Progenitor cell of endocrine pancreas (in vitro differentiated cells): ENCODE measurements around the gene JPH3. TPM values are rescaled to one million over a fixed set of nuclear protein-coding genes. Genes with fewer than 3 reads are reported as not detected.

Experiments
- DNase-seq: peaks from one replicate; pipeline ENCODE4 v3.0.0; 2021; ENCODE audit warnings: low spot score; ENCODE audit not compliant: unreplicated experiment
- H3K27ac Mint-ChIP-seq: 2 replicates; pipeline ENCODE4 v1.8.0; 2021; ENCODE audit warnings: mild to moderate bottlenecking, moderate library complexity, mixed read lengths
- H3K27me3 Mint-ChIP-seq: 2 replicates; pipeline ENCODE4 v1.8.0; 2021; ENCODE audit warnings: mixed read lengths
- H3K36me3 Mint-ChIP-seq: 2 replicates; pipeline ENCODE4 v1.8.0; 2022; ENCODE audit warnings: mixed read lengths; ENCODE audit not compliant: insufficient read depth
- H3K4me1 Mint-ChIP-seq: 2 replicates; pipeline ENCODE4 v1.8.0; 2021; ENCODE audit warnings: low read depth, mixed read lengths
- H3K4me3 Mint-ChIP-seq: 2 replicates; pipeline ENCODE4 v1.8.0; 2021; ENCODE audit warnings: low read depth, mild to moderate bottlenecking, moderate library complexity, mixed read lengths
- H3K9me3 Mint-ChIP-seq: 2 replicates; pipeline ENCODE4 v1.8.0; 2021; ENCODE audit warnings: low read depth, mixed read lengths
- total RNA-seq: library from RNA; stranded (reverse); gene quantifications from 2 replicates; pipeline ENCODE4 v1.2.1, GENCODE V29; 2021
- TF ChIP-seq, protein P1 (sequence below): fragments of 200-600 bp; sonication (generic); IDR thresholded peaks from one replicate; pipeline ENCODE4 v1.5.0; 2021; ENCODE audit warnings: antibody characterized with exemption, mild to moderate bottlenecking; ENCODE audit not compliant: unreplicated experiment

The JPH3 gene
- total RNA-seq, 1 donor from 2014 or later: 26.4 TPM

DNA sequence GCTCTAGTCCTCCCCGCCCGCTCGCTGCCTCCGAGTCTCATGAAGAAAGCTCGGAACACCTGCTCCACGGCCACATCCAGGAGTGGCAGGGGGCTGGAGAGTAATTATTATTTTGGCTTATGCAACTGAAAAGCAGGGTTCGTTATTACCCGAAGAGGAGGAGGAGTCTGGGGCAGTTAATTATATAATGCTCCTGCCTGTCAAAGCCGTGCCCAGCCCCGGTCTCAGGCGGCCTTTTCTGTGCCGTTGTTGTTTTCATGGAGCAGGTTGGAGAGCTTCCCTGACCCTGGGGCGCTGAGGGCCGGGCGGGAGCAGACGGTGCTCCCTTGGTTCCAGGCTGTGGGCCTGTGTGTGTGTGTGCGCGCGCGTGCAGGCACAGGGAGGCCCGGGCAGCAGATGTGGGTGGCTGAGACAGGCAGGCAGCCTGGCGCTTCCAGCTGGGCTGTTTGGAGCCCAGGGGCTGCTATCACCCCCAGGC, 2.4 kb downstream of the JPH3 start:
- Mint-ChIP-seq H3K9me3 (no peaks in the 10 kb centered on the region), H3K36me3 (peaks cover 6% of the 10 kb centered on the region), H3K4me1 (peaks cover 11% of the 10 kb centered on the region), H3K27ac (no peak overlapping the region), H3K4me3 (peak overlapping the region; percentile 92), H3K27me3 (peaks cover 31% of the 10 kb centered on the region)
- no peak for DNase-seq
- TF ChIP-seq, protein P1, sequence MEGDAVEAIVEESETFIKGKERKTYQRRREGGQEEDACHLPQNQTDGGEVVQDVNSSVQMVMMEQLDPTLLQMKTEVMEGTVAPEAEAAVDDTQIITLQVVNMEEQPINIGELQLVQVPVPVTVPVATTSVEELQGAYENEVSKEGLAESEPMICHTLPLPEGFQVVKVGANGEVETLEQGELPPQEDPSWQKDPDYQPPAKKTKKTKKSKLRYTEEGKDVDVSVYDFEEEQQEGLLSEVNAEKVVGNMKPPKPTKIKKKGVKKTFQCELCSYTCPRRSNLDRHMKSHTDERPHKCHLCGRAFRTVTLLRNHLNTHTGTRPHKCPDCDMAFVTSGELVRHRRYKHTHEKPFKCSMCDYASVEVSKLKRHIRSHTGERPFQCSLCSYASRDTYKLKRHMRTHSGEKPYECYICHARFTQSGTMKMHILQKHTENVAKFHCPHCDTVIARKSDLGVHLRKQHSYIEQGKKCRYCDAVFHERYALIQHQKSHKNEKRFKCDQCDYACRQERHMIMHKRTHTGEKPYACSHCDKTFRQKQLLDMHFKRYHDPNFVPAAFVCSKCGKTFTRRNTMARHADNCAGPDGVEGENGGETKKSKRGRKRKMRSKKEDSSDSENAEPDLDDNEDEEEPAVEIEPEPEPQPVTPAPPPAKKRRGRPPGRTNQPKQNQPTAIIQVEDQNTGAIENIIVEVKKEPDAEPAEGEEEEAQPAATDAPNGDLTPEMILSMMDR: no peak

DNA sequence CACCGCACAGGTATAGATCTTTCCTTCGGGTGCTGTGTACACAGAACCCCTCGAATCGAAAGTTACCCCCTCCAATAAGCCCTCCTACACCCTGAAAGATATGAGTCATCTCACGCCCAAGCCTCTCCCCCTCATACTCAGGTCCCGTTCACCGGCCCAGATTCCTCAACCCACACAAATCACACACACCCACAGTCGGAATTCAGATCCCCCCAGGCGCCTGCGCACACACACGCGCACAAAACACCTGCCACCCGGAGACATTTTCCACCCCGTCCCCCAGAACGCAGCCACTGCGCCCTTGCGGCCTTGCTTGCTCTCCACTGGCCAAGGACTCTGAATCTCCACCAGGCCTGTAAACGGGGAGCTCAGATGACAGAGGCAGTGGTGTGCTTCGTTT, 4.9 kb downstream of the JPH3 start:
- no peak overlapping the region for H3K27ac Mint-ChIP-seq
- H3K36me3 Mint-ChIP-seq: peaks cover 6% of the 10 kb centered on the region
- DNase-seq: no peak
- TF ChIP-seq, protein P1: no peak
- H3K27me3 Mint-ChIP-seq: peaks cover 19% of the 10 kb centered on the region
- no peaks in the 10 kb centered on the region for H3K9me3 Mint-ChIP-seq
- peak overlapping the region; percentile 24 for H3K4me3 Mint-ChIP-seq
- peaks cover 11% of the 10 kb centered on the region for H3K4me1 Mint-ChIP-seq

- TF ChIP-seq, protein P1: no peak
- no peak overlapping the region for H3K4me3 Mint-ChIP-seq
- H3K27me3 Mint-ChIP-seq: peaks cover 19% of the 10 kb centered on the region
- H3K27ac Mint-ChIP-seq: no peak overlapping the region
- H3K36me3 Mint-ChIP-seq: peaks cover 6% of the 10 kb centered on the region
- H3K4me1 Mint-ChIP-seq: peaks cover 11% of the 10 kb centered on the region
- no peaks in the 10 kb centered on the region for H3K9me3 Mint-ChIP-seq
- no peak for DNase-seq
Observed at GRCh38 chr16:87607871-87608270, 5.6 kb downstream of the JPH3 start.

DNA sequence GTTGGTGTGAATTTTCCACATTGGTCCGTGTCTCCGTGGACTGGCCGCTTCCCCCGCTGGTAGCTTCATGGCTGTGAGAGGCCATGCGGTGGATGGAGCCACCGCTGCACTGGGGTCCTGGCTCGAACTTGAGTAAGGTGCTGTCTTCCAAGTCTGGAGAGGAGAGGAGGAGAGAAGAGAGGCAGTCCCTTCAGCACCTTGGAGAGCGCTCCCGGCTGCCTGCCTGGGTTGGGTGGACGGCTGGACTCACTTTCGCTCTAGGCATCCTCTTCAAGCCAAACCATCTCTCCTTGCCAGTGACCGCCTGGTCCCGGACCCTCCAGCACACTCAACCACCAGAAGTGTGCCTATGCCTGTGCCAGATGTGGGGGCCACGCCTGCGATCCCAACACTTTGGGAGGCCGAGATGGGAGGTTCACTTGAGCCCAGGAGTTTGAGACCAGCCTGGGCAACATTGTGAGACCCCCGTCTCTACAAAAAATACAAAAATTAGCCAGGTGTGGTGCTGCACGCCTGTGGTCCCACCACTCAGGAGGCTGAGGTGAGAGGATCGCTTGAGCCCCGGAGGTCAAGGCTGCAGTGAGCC, 6.2 kb downstream of the JPH3 start:
- DNase-seq: peak; percentile 83
- peaks cover 6% of the 10 kb centered on the region for H3K36me3 Mint-ChIP-seq
- H3K27me3 Mint-ChIP-seq: peaks cover 16% of the 10 kb centered on the region
- peak overlapping the region; percentile 65 for H3K27ac Mint-ChIP-seq
- H3K4me3 Mint-ChIP-seq: no peak overlapping the region
- peaks cover 8% of the 10 kb centered on the region for H3K4me1 Mint-ChIP-seq
- TF ChIP-seq, protein P1: no peak
- H3K9me3 Mint-ChIP-seq: no peaks in the 10 kb centered on the region

DNA sequence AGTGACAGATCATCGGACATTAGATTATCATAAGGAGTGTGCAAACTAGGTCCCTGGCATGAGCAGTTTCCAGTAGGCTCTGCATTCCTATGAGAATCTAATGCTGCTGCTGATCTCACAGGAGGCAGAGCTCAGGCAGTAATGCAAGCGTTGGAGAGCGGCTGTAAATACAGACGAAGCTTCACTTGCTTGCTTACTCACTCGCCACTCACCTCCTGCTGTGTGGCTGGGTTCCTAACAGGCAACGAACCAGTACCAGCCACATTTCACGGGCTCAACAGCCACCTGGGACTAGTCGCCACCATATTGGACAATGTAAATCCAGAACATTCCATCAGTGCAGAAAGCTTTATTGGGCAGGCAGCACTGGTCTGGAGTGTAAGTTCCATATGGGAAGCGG, 7.7 kb downstream of the JPH3 start:
- Mint-ChIP-seq H3K4me1 (no peaks in the 10 kb centered on the region), H3K27me3 (peaks cover 7% of the 10 kb centered on the region), H3K36me3 (peaks cover 4% of the 10 kb centered on the region), H3K27ac (no peak overlapping the region), H3K9me3 (no peaks in the 10 kb centered on the region), H3K4me3 (no peak overlapping the region)
- TF ChIP-seq, protein P1: no peak
- no peak for DNase-seq
